NCI-H128 (cell line): ENCODE results near the gene ELK4.

Experiments used
- DNase-seq: peaks from one replicate; lab custom pipeline; 2025; ENCODE audit not compliant: unreplicated experiment; lab: John Stamatoyannopoulos, UW

ELK4 gene

DNA sequence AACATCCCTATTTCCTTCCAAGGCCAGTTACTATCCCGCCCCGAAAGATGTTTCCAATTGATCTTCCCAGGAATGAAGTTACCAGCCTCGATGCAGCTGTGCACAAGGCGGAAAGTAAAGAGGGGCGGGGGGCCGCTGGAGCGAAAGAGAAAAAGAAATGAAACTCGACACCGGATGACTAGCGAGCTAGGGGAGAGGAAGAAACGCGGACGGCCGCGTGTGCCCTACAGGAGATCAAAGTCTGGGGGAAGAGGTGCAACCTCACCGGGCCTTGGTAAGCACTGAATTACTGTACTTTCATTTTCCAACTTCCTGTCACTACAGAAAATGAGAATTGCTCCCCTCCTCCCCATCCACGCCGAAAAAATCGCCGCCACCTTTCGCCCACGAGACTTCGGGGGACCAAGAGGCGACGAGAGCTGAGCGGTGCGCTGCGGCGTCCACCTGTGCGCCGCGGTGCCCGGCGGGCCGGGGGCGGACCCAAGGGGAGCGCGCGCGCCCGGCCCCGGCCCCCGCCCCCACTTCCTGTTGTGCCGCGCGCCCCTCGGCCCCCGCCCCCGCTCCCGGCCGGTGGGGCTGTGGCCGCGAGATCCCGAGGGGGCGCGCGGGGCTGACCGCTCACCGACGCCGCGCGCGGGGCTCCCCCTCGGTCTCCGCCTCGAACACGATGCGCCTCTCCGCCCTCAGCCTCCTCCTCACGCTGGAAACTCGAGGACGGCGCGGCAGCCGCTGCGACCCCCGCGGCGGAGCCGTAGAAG, 622 bp downstream of the ELK4 start:
- peak; percentile 69 for DNase-seq

DNA sequence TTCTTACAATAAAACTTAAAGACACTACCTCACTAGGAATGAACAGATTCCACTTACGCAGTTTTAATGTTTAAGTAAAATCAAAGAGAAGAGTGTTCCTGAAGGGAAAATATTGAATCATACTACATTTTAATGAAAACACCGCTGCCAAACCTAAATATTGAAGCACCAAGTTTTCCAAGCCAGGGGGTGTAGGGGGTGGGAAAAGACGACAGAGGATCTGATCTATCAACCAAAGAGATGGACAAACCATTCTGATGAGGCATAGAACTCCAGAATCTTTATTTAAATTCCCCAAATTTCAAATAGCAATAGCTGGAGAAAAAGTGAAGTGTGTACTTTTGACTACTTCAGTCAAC, 1.2 kb downstream of the ELK4 start:
- DNase-seq = no peak

DNA sequence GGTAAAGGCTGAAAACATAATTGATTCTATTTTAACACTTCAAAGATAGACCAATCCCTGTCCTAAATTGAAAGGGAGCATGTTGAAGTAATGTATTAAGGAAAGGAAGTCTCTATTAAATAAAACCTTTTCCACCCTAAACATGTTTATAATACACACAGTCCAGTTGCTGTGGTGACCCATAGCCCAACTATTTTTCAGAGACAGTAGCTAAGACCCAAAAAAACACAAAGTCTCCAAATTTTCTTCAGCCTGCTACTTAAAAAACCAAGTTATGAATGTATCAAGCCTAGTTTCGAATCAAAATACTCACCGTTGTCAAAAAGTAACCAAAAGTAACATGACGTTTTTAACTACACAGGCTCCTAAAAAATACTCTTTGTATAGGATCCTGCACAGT, 1.6 kb downstream of the ELK4 start:
- DNase-seq = no peak

DNA sequence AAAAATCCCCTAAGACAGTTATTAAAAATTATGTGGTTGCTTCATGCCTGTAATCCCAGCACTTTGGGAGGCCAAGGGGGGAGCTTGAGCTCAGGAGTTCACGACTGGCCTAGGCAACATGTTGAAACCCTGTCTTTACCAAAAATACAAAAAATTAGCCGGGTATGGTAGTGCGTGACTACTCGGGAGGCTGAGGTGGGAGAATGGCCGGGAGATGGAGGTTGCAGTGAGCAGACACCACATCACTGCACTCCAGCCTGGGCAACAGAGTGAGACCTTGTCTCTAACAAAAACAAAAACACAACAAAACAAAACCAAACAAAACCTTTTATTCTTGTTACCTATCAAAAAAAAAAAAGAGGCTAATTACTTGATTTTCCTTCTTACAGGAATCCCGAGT, 2.1 kb downstream of the ELK4 start:
- DNase-seq = no peak

DNA sequence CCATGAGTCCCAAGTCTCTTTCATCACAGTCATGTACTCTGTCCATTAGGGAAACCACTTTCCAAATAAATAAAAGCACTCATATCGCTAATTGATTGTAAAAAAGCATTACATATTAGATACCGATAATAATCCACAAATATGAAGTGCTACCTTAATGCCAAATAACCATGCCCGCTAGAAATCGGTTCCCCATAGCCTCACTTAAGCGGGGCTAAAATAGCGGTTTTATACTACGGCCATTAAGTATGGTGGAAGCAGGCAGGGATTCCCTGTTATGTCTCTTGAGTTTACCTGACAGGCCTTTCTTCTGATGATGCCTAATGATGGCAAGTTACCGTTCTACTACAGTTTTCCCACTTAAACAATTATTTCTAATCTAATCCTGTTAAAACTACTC, 3.9 kb downstream of the ELK4 start:
- DNase-seq = no peak

DNA sequence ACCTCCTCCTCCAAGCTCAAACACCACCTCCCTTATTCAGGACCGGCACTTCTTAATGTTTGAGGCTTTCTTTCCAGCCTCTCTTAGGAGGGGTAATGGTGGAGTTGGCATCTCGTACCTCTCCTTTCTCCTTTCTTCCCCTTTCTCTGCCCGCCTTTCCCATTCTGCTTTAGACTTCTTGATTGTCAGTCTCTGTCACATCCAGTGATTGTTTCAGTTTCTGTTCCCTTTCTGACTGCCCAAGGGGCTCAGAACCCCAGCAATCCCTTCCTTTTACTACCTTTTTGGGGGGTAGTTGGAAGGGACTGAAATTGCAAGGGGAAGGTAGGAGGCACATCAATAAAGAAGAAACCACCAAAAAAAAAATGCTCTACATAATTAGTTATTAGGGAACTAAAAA, 5.6 kb downstream of the ELK4 start:
- DNase-seq = no peak

DNA sequence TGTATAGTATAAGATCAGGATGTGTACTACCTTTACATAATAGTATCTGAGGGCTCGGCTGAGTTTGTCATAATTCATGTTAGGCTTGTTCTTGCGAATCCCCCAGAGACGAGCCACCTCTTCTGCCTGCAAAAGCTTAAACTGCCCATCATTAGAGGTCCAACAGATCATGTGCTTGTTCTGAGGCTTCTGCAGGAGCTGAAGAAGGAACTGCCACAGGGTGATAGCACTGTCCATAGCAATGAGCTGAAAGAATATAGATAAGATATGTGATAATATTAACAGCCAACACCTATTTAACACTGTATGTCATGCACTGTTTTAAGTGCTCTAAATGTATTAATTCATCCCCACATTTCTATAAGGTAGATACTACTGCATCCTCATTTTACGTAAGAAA, 8.2 kb downstream of the ELK4 start:
- DNase-seq = no peak

DNA sequence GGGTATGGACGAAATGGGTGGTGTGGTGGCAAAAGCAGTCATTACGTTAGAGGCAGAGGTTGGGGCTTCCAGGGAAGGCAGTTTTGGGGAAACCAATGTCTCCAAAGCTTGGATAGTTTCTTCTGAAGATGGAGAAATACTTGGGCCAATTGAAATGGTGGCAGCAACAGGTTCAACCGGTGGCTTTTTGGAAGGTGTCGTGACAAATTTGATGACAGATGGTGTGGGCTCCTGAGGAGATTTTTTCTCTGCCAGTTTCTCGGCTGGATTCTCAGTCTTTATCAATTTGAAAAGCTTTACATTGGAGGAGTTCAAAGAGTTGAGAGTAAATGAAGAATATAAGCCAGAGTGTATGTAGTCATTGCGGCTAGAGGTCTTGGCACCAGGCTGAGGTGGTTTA, 11.5 kb downstream of the ELK4 start:
- no peak for DNase-seq

DNA sequence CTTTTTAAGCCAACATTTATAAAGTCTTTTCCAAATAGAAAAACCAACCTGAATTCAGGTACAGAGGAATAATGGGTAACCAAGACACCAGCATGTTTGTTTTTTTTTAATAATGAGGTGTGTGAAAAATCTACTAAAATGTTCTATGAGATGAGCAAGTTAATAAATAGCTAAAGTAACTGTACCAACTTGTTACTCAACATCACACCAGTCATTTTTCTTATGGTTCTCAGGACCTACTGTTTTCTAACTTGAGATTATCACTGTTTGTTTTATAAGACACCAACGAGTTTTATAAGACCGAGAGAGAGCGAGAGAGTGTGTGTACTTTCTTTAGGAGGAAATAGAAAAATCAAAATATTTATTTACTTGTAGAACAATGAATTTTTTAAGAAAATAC, 12.4 kb downstream of the ELK4 start:
- no peak for DNase-seq

DNA sequence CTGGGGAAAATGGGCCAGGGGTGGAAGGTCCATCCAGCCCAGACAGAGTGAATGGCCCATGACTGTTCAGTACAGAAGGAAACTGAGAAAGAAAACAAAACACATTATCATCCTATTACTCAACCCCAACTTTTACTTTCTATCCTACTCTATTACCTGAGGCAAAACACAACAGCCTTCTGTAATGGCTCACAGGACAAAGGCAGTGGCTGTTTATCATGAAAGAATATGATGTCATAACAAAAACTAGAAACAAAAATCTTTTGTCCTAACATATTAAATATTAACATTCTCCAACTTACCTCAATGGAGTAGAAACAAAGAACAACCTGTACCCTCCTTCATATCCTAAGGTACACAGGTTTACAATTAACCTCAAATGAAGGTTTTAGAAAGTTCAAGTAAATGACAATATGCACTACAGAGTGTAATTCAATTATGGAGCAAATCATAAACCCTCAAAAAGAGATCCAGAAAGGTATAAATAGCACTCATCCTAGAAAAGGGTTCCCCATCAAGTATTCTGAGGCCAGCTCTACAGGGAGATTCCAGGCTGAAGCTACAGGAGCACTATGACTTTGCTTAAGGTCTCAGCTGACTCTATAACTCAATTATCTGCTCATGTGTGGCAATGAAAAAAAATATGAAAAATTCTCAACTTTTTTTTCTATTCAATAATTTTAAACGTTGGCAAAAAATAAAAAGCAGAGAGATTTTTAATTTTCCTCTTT, 15.1 kb downstream of the ELK4 start:
- DNase-seq = no peak

DNA sequence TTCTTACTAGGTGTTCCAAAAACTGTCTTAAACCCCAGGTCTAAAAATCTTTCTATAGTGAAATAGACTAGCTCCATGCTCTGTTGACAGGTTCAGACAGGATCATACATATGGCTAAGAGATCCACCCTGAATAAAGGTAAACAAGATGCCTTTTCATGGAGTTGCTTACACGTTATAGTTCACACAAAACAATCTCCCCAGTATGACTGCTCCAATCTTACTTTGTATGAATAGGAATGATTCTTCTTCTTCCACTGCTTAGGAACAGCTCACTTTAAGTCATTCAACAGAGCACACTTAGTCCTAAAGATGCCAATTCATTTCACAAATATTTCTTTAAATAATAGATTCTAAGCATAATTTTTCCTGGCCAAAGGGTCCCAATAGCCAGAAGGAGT, 16.0 kb downstream of the ELK4 start:
- no peak for DNase-seq

DNA sequence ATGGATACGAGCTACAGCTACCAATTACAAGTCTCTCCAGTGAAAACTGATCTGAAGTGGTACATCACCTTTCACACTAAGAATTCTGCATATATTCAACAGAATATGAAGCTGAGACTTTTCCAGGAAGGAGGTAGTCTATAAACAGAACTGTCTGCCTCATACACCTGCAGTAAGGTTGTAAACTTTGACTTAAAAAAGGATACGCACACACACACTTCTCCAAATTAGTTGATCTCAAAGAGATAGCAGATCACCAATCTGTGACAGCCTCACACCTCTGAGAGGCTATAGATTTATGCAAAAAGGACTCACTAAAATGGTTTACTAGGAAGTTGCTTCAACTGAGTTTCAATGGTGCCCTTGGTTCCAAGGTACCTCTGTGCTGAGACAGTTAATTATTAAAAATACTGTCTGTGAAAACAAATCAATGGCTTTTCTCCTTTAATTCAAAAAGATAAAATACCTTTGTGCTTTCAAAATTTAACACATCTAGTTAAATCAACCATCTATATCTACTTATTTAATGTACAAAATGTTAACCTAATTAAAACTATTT, 17.9 kb downstream of the ELK4 start:
- DNase-seq = no peak

DNA sequence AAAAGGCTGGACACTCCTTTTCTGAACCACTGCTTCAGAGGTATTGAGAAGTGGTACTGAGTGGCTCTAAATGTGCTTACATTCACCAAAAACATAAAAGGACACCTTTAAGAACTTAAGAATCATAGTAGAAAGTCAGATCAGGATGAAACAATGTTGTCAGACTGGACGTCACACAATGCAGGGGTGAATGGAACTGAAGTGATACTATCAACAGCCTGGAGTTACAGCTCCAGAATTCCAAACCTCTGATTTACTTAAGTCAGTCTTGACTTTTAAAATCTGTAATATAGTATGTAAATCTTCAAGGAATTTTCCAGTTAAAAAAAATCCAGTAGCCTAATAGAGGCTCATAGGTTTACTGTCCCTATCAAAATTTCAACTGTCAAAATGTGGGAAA, 19.3 kb downstream of the ELK4 start:
- no peak for DNase-seq

DNA sequence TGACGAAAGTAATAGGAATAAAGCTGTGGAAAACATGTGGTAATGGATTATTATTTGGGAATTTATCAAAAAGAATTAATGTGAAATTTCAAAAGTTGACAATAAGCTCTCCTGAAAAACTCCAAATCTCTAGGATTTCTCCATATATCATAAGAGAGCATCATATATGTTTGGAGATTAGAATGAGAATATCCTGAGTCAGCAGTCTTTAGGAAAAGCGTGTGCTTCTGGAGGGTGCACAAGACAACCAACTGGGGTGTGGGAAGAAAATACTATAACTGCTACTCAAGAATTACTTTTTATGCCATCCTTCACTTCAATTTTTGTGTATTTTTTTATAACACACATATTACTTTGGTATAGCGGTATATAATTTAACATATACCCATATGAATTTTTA, 19.7 kb downstream of the ELK4 start:
- DNase-seq = no peak

DNA sequence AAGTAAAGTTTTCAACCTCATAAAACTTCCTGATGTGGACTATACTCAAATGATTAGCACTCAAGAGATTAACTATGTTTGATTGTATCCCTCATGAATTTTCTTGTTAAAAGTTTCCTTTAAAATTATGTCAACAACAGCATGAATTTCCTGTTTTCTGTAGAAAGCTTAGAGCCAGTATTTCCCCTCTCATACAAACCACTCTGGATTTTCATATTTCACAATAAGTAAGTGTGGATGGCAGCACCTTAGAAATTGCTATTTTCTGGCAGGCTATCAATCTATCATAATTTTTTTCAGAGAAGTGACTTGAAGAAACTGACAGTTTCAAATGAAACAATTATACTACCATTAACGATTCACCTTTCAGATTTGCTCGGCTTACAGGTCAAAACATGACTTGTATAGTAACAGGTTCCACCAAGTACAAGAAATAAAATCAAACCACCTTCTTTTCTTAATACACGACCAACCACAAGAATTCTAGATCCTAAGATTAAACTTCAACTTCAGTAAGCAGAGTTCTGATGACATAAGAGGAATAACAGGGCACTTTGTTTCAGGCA, 20.8 kb downstream of the ELK4 start:
- no peak for DNase-seq

DNA sequence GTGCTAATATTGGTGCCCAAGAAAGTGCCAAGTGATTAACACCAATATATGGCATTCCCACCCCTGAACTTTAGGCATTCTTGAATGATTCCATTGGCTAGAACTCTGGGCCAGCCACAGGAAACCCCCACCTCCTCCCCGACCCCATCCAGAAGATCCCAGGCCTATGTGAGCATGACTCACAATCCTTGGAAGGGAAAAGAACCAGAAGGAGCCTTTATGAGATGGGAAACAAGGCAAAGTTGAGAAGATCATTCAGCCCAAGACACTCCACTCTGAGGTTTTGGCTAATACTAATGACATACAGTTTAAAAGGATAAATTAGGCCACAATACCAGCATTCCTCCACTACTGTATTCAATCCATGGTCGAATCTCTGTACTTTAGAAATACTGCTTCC, 21.8 kb downstream of the ELK4 start:
- DNase-seq = no peak

DNA sequence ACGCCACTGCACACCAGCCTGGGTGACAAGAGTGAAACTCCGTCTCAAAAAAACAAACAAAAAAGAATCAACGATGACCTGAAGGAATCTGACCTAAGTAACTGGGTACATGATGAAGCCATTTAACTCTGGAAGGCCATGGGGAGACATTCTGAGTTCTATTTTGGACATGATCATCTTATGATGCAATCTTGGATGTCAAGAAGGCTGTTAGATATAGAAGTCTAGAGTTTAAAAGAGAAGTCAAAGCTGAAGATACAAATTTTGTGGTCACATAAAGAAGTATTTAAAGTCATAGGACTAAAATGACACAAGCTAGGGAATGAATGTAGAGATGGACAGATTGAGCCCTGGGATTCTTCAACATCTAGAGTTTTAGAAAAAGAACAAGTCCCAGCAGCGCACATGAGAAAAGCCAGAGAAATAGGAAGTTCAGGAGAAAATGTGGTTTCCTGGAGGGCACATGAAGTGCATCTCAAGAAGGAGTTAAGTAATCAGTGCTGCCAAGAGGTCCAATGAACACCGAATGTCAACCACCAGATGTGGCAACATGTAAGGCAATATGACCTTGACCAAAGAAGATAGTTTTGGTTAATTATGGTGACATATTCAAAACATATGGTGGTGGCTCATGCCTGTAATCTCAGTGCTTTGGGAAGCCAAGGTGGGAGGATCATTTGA, 26.8 kb downstream of the ELK4 start:
- no peak for DNase-seq

DNA sequence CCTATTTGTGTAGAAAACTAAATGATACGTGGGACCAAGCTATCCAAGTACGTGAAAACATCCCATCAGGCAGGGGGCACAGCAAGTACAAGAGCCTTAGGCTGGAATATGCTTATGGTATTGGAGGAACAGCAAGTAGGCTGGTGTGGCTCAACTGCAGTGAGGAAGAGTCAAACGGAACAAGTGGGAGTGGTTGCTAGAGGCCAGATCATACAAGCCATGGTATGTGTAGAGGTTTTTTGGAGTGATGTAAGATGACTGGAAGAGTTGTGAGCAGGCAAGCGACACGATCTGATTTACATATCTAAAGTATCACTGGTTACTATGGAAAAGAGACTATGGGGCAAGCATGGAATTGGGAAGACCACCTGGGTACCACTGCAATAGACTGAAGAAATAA, 27.8 kb downstream of the ELK4 start:
- no peak for DNase-seq

DNA sequence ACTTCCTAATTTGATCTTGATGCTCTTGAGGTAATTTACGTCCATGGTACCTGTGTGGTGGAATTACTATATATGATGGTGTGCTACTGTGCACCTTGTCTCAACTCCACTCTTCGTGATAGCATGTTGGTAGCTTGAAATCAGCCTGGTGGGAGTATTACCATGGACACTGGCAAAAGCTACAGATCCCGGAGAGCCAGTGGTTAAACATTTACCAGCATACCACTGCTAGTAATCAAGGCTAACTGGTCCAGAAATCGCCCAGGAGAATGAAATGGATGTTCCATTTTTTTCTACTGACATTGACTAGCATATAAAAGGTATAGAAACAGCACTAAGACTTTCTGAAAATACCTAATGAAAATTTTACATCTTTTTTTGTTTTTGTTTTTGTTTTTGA, 30.6 kb downstream of the ELK4 start:
- DNase-seq = no peak

DNA sequence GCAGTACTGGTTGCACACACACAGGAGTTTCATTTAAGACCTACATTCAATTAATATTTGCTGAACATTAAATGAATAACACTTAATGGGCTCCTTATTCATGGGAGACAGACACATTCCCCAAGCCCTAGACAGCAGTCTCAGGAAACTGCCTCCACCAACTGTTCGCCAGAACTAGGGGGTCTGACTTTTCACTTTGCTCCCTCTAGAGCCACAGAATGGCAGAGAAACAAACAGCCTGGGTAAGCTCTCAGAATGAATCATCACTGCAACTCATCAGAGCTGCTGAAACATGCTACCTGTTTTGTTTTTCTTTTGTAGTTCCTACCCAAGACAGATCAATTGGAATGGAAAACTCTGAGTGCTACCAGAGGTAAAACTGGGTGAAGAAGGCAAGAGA, 31.7 kb downstream of the ELK4 start:
- DNase-seq = no peak

DNA sequence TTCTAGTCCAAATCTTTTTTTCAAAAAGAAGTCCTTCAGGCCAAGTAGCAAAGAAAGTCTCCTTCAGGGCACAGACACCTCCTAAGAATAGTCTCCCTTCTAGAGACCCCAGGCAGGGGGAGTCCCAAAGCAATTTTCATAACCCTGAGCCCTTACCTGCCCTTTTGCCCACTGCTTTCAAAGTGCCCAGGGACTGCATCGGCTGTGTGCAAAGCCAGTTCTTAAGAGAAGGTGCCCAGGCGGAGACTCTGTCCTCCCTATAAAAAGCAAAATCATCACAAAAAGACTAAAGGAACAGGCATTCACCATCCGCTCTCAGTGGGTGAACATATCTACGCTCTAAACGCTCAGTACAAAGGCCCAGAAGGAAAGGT, 32.2 kb downstream of the ELK4 start:
- DNase-seq = no peak
